Measurements from ENCODE around the gene HES3.

Gene HES3

DNA sequence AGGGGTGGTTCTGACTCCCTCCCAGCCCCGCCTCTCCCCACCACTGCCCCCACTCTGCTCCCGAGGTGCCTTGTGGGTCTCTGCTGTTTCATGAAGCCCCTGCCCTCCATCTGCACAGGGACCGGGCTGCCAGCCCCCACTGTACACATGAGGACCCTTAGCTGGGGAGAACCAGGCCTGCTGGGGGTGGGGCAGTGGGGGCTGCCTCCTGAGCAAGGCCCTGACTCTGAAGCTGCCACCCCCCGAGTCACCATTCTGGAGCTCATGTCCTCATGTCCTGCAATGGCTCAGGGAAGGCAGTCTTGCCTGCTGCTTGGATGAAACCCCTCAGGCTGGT lies 8.4 kb downstream of the HES3 start:
- ChIA-PET POLR2A (no interaction called here), CTCF (interaction anchor here (0.9 to 9.6 kb wide), 2 partner anchors 28 to 85 kb away, joined by 3 to 272 read pairs; no protein-coding TSS in a partner anchor)
- TF ChIP-seq, protein P1, sequence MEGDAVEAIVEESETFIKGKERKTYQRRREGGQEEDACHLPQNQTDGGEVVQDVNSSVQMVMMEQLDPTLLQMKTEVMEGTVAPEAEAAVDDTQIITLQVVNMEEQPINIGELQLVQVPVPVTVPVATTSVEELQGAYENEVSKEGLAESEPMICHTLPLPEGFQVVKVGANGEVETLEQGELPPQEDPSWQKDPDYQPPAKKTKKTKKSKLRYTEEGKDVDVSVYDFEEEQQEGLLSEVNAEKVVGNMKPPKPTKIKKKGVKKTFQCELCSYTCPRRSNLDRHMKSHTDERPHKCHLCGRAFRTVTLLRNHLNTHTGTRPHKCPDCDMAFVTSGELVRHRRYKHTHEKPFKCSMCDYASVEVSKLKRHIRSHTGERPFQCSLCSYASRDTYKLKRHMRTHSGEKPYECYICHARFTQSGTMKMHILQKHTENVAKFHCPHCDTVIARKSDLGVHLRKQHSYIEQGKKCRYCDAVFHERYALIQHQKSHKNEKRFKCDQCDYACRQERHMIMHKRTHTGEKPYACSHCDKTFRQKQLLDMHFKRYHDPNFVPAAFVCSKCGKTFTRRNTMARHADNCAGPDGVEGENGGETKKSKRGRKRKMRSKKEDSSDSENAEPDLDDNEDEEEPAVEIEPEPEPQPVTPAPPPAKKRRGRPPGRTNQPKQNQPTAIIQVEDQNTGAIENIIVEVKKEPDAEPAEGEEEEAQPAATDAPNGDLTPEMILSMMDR (IDR thresholded peaks at IDR 0.05; ENCODE audit: control extremely low read depth, extremely low read depth, low read depth, missing control alignments) = no peak
- DNase-seq (ENCODE audit: extremely low spot score) = no peak

DNA sequence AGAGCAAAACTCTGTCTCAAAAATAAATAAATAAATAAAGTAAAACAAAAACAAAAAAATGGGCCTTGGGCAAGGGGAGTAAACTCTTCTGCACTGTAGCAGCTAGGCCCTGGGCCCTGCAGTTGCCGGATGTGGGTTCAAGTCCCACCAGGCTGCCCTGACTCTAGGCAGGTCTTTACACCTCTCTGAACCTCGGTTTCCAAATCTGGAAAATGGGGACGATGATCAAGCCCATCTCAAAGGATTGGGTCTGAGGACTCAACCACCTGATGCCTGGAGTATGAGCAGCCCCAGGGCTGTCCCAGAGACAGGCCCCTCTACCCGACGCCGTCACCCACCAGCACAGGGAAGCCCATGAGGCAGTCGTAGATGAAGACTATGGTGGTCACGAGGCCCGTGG lies 9.4 kb downstream of the HES3 start:
- POLR2A ChIA-PET = no interaction called here
- TF ChIP-seq, protein P1 (IDR thresholded peaks at IDR 0.05; ENCODE audit: control extremely low read depth, extremely low read depth, low read depth, missing control alignments) = no peak
- CTCF ChIA-PET = interaction anchor here (0.9 to 9.6 kb wide), 2 partner anchors 26 to 84 kb away, joined by 3 to 272 read pairs; no protein-coding TSS in a partner anchor
- DNase-seq (ENCODE audit: extremely low spot score) = no peak

DNA sequence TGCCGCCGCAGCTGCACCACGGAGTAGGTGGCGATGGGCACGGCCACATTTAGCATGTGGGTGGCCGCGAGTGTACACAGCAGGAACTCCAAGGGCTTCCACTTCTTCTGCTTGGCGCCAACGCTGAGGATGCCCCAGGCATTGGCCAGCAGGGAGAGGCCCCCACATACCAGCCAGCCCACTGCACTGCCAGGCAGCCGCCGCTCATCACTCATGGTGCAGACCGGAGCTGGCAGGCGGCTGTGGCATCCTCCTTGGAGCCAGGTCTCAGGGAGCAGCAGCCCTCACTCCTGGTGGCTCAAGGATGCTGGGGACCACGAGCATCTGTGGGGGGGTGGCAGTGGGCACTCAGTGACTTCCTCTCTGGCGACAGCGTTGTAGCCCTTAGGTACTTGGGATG lies 10.7 kb downstream of the HES3 start:
- no peak for DNase-seq (ENCODE audit: extremely low spot score)
- ChIA-PET POLR2A (no interaction called here), CTCF (interaction anchor here (3.3 kb wide), 1 partner anchor 8 kb away, joined by 30 read pairs; no protein-coding TSS in a partner anchor)
- TF ChIP-seq, protein P1 (IDR thresholded peaks at IDR 0.05; ENCODE audit: control extremely low read depth, extremely low read depth, low read depth, missing control alignments) = no peak

DNA sequence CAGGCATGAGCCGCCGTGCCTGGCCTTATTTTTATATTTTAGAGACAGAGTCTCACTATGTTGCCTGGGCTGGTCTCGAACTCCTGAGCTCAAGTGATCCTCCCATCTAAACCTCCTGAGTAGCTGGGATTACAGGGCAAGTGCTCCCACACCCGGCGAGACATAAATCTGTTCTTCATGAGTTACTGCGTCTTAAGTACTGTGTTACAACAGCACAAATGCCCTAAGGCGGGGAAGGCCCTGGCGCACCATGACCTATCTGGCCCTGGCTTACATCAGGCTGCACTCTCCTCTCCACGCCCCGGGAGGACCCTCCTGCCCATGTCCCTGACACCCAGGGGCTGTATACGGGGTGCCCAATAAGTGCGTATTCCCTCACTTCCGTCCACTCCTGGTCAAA lies 12.7 kb downstream of the HES3 start:
- ChIA-PET POLR2A (no interaction called here), CTCF (interaction anchor here (3.3 kb wide), 1 partner anchor 10 kb away, joined by 30 read pairs; no protein-coding TSS in a partner anchor)
- DNase-seq (ENCODE audit: extremely low spot score) = no peak
- TF ChIP-seq, protein P1 (IDR thresholded peaks at IDR 0.05; ENCODE audit: control extremely low read depth, extremely low read depth, low read depth, missing control alignments) = no peak

DNA sequence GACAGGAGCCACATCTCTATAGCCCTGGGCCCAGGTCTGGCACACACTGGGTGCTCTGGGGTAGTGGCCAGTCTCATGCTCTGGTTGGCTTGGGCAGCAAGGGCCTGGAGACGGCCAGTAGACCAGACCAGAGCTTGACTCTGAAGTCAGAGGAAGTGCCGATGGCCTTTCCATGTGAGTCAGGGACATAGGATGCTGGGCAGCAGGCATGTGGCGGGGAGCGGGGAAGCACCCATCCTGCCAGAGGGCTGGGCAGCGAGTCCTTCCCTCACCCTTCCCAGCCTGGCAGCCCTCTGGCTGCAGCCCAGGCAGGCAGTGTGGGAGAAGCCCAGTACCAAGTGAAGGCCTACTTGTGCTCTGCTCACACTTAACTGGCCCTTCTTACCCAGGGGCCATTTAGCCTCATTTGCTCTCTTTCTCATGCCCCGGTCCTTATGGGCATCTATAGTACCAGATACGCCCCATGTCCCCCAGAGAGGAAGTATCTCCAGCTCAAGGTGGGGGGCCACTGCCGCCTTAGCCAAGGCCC lies 13.6 kb downstream of the HES3 start:
- no peak for DNase-seq (ENCODE audit: extremely low spot score)
- CTCF ChIA-PET = interaction anchor here (3.3 kb wide), 1 partner anchor 11 kb away, joined by 30 read pairs; no protein-coding TSS in a partner anchor
- POLR2A ChIA-PET = no interaction called here
- TF ChIP-seq, protein P1 (IDR thresholded peaks at IDR 0.05; ENCODE audit: control extremely low read depth, extremely low read depth, low read depth, missing control alignments) = no peak

DNA sequence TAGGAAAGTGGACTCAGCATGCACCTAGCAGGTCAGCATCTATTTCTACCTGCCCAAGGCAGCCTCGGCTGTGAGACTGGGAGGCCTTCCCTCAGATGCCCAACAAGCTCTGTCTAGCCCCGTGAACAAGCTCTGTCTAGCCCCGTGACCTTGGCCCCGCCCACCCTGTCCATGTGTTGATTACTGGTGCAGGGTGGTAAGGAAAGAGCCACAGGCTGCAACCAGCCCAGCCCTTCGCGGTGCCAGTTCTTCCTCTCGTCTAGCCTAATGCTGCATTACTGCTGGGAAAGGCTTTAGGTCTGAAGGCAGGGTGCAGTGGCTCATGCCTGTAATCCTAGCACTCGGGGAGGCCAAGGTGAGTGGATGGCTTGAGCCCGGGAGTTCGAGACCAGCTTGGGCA lies 14.7 kb downstream of the HES3 start:
- CTCF ChIA-PET = interaction anchor here (9.2 kb wide), 1 partner anchor 12 kb away, joined by 64 read pairs; no protein-coding TSS in a partner anchor
- TF ChIP-seq, protein P1 (IDR thresholded peaks at IDR 0.05; ENCODE audit: control extremely low read depth, extremely low read depth, low read depth, missing control alignments) = no peak
- POLR2A ChIA-PET = interaction anchor here (1.0 kb wide), 1 partner anchor 10 kb away, joined by 3 read pairs; no protein-coding TSS in a partner anchor
- no peak for DNase-seq (ENCODE audit: extremely low spot score)

Data from GM10248 (cell line).